ENCODE data around the gene DOCK11.

DNA sequence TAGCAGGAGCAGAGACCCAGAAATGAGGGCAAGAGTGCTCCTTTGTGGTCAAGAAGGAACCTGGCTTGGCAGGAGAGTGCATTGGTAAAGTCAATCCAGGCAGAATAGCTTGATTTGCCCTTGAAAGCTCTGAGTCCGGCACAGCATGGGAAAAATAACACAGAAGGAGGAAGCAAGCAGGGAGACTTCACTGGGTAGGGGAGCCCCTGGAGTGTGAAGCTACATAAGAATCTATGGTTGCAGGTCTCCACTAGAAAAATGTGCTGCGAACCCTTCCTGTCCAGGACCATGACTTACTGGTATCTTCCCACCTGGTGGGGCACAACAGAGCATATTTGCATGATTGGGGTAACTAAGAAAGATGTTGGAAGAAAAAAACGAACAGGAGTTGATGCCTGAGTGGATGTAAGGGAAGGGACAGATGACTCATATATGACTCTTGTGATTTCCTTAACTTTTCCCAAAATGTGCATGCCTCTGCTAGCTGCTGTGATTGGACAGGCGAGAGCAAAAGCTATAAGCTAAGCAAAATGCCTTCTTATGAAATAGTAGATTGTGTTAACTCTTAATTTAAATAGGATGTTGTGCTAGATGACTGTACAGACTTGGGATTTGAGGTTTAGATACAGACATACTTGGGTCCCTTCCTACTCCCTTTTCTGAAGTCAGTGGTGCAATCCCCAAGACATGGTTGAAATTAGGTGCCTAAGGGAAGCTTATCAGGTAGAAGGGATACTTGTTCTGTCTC, 235.1 kb downstream of the DOCK11 start:
- TF ChIP-seq, protein P1, sequence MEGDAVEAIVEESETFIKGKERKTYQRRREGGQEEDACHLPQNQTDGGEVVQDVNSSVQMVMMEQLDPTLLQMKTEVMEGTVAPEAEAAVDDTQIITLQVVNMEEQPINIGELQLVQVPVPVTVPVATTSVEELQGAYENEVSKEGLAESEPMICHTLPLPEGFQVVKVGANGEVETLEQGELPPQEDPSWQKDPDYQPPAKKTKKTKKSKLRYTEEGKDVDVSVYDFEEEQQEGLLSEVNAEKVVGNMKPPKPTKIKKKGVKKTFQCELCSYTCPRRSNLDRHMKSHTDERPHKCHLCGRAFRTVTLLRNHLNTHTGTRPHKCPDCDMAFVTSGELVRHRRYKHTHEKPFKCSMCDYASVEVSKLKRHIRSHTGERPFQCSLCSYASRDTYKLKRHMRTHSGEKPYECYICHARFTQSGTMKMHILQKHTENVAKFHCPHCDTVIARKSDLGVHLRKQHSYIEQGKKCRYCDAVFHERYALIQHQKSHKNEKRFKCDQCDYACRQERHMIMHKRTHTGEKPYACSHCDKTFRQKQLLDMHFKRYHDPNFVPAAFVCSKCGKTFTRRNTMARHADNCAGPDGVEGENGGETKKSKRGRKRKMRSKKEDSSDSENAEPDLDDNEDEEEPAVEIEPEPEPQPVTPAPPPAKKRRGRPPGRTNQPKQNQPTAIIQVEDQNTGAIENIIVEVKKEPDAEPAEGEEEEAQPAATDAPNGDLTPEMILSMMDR (IDR thresholded peaks at IDR 0.05): no peak
- TF ChIP-seq, protein P2, sequence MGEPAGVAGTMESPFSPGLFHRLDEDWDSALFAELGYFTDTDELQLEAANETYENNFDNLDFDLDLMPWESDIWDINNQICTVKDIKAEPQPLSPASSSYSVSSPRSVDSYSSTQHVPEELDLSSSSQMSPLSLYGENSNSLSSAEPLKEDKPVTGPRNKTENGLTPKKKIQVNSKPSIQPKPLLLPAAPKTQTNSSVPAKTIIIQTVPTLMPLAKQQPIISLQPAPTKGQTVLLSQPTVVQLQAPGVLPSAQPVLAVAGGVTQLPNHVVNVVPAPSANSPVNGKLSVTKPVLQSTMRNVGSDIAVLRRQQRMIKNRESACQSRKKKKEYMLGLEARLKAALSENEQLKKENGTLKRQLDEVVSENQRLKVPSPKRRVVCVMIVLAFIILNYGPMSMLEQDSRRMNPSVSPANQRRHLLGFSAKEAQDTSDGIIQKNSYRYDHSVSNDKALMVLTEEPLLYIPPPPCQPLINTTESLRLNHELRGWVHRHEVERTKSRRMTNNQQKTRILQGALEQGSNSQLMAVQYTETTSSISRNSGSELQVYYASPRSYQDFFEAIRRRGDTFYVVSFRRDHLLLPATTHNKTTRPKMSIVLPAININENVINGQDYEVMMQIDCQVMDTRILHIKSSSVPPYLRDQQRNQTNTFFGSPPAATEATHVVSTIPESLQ (CRISPR knock-in tag; IDR thresholded peaks at IDR 0.05): no peak
- TF ChIP-seq, protein P3, sequence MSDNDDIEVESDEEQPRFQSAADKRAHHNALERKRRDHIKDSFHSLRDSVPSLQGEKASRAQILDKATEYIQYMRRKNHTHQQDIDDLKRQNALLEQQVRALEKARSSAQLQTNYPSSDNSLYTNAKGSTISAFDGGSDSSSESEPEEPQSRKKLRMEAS (CRISPR knock-in tag; IDR thresholded peaks at IDR 0.05): no peak
- TF ChIP-seq TEAD4 (CRISPR knock-in tag; IDR thresholded peaks at IDR 0.05) (no peak), ZNF138 (CRISPR knock-in tag; conservative IDR thresholded peaks at IDR 0.05) (no peak)
